Kasumi-1 (cell line): ENCODE measurements around the gene ZNF280B.
"Not testable (repeated sequence)": the region's sequence is repeated elsewhere in the genome, so short reads cannot be mapped to it uniquely, and the experiment has no call there.

Experiments used
- DNase-seq, 2 experiments: peaks; one replicate each; lab custom pipeline; 2025; lab: John Stamatoyannopoulos, UW

ZNF280B gene

GRCh38 chr22:22534604-22535415, 26.3 kb upstream of the ZNF280B start:
- no peak for DNase-seq

- DNase-seq, result no peak
These were observed 25.3 kb upstream of the ZNF280B start for GRCh38 chr22:22533863-22534262.

- no peak for DNase-seq
These were observed 24.9 kb upstream of the ZNF280B start for GRCh38 chr22:22533417-22533816.

GRCh38 chr22:22532547-22533071, 24.1 kb upstream of the ZNF280B start:
- not testable (repeated sequence) for DNase-seq

GRCh38 chr22:22531770-22532546, 23.4 kb upstream of the ZNF280B start:
- no peak for DNase-seq

- no peak for DNase-seq
These were observed 20.2 kb upstream of the ZNF280B start for GRCh38 chr22:22528780-22529179.

GRCh38 chr22:22527312-22527711, 18.8 kb upstream of the ZNF280B start:
- no peak for DNase-seq

GRCh38 chr22:22526125-22526912, 17.8 kb upstream of the ZNF280B start:
- DNase-seq, result no peak

GRCh38 chr22:22523494-22523893, 15.0 kb upstream of the ZNF280B start:
- no peak for DNase-seq

- DNase-seq, result no peak
These were observed 13.1 kb upstream of the ZNF280B start for GRCh38 chr22:22521631-22522030.

- DNase-seq, result no peak
These were observed 12.4 kb upstream of the ZNF280B start for GRCh38 chr22:22520667-22521602.

GRCh38 chr22:22520020-22520656, 11.6 kb upstream of the ZNF280B start, which contains the start of gene ZNF280A:
Gene ZNF280A, minus strand, starts transcription at chr22:22520270. Its CDS starts 4,640 bp downstream, at chr22:22515630.
- no peak for DNase-seq

GRCh38 chr22:22519591-22519990, 11.0 kb upstream of the ZNF280B start:
- DNase-seq, result no peak

- DNase-seq, result no peak
These were observed 8.4 kb upstream of the ZNF280B start for GRCh38 chr22:22516992-22517391.

- DNase-seq, result no peak
These were observed 7.3 kb upstream of the ZNF280B start for GRCh38 chr22:22515890-22516289.

- not testable (repeated sequence) for DNase-seq
These were observed 5.9 kb upstream of the ZNF280B start for GRCh38 chr22:22514431-22514830.

GRCh38 chr22:22513619-22514018, 5.1 kb upstream of the ZNF280B start:
- no peak for DNase-seq

- no peak for DNase-seq
These were observed 4.4 kb upstream of the ZNF280B start for GRCh38 chr22:22512951-22513350.

GRCh38 chr22:22510833-22511232, 2.3 kb upstream of the ZNF280B start:
- not testable (repeated sequence) for DNase-seq

GRCh38 chr22:22509912-22510311, 1.4 kb upstream of the ZNF280B start:
- DNase-seq, result not testable (repeated sequence)
